ENCODE data around the gene LBHD2. TPM values are rescaled to one million over a fixed set of nuclear protein-coding genes. Genes with fewer than 3 reads are reported as not detected.
A peak's percentile ranks its signal among the peaks of the same experiment; 100 is the strongest.

Gene LBHD2
- total and polyA plus RNA-seq, 8 donors, result not detected

DNA sequence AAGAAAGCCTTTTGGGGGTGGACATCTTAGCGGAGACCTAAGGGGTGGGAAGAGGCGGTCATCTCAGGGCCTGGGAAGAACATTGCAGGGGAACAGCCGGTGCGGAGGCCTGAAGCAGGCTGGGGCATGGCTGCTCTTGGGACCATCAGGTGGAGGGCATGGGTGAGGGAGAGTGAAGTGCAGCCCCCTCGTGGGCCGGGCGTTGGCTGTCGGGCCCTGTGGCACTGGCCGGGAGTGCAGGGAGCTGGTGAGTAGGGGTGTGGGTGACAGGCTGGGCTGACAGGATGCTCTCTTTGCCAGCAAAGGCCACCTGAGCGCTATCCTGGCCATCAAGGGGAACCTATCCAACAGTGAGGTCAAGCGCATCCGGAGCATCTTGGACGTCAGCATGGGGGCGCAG is 50.9 kb downstream of the LBHD2 start:
- intact Hi-C loops (cut with DNase I; ENCODE audit: low total_unique reads), result no loop called here
- TF ChIP-seq EP300 (IDR thresholded peaks at IDR 0.05), result no peak
- Histone ChIP-seq H3K4me3 (no peak overlapping the region), H3K9me3 (no peaks in the 10 kb centered on the region), H3K4me1 (peaks cover 19 to 55% (median 36%) of the 10 kb centered on the region in 4 donors), H3K27me3 (peaks cover 0 to 14% (median 0%) of the 10 kb centered on the region in 3 donors), H3K36me3 (peaks cover 10 to 71% (median 55%) of the 10 kb centered on the region in 4 donors), H3K27ac (no peak overlapping the region)
- DNase-seq, result peak in 1 of 2 donors; percentile 2
- WGBS, 5 donors, result 91 to 96% (median 93%) methylated on average over 14 of the region's 14 CpGs

DNA sequence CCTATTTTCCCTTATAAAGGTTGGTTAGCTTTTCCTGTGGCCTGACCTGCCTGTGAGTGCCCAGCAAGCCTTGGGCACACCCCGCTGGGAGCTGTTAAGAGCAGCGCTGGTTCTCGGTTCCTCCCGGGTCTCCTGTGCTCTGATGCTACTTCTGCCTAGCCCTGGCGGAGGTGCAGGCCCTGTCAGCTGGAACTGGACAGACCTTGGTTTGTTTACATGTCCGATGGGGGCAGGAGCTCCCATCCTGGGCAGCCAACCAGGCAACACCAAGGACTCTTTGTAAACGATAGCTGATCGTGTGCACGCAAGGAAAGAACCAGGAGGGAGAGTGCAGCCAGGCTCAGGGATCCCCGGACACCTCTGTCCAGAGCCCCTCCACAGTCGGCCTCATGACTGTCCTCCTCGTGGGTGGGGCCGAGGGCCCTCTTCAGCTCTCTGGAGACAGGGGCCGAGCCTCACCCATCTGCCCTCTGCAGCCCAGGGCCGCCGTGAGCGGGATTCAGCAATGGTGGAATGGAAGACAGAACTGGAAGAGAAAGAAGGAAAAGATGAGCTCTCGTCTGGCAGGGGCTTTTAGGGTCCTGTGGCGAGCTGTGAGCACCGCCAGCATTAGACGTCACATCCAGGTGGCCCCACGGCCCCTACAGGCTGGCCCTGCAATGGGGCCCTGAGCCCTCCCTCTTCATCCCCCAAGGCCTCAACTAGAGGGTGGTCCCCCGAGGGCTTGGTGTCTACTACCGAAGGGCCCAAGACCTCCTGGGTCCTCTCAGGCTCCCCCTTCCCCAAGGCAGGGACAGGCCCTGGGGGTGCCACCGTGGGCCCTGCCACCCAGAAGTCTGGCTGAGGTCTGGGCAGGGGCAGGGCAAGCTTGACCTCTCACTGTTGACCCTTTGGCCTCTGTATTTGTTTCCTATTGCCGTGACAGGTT is 51.6 kb downstream of the LBHD2 start:
- no peak overlapping the region for H3K27ac ChIP-seq
- no peak overlapping the region for H3K4me3 ChIP-seq
- DNase-seq, result no peak
- intact Hi-C loops (cut with DNase I; ENCODE audit: low total_unique reads), result no loop called here
- H3K27me3 ChIP-seq, result peaks cover 0 to 14% (median 0%) of the 10 kb centered on the region in 3 donors
- TF ChIP-seq POLR2A (IDR thresholded peaks at IDR 0.05) (no peak), POLR2AphosphoS5 (IDR thresholded peaks at IDR 0.05) (no peak), EP300 (IDR thresholded peaks at IDR 0.05) (no peak)
- TF ChIP-seq, protein P1, sequence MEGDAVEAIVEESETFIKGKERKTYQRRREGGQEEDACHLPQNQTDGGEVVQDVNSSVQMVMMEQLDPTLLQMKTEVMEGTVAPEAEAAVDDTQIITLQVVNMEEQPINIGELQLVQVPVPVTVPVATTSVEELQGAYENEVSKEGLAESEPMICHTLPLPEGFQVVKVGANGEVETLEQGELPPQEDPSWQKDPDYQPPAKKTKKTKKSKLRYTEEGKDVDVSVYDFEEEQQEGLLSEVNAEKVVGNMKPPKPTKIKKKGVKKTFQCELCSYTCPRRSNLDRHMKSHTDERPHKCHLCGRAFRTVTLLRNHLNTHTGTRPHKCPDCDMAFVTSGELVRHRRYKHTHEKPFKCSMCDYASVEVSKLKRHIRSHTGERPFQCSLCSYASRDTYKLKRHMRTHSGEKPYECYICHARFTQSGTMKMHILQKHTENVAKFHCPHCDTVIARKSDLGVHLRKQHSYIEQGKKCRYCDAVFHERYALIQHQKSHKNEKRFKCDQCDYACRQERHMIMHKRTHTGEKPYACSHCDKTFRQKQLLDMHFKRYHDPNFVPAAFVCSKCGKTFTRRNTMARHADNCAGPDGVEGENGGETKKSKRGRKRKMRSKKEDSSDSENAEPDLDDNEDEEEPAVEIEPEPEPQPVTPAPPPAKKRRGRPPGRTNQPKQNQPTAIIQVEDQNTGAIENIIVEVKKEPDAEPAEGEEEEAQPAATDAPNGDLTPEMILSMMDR (IDR thresholded peaks at IDR 0.05), result no peak
- peaks cover 18 to 48% (median 29%) of the 10 kb centered on the region in 4 donors for H3K4me1 ChIP-seq
- no peaks in the 10 kb centered on the region for H3K9me3 ChIP-seq
- H3K36me3 ChIP-seq, result peaks cover 10 to 65% (median 48%) of the 10 kb centered on the region in 4 donors
- 80 to 92% (median 83%) methylated on average over 16 to 26 of the region's 26 CpGs for WGBS, 5 donors

DNA sequence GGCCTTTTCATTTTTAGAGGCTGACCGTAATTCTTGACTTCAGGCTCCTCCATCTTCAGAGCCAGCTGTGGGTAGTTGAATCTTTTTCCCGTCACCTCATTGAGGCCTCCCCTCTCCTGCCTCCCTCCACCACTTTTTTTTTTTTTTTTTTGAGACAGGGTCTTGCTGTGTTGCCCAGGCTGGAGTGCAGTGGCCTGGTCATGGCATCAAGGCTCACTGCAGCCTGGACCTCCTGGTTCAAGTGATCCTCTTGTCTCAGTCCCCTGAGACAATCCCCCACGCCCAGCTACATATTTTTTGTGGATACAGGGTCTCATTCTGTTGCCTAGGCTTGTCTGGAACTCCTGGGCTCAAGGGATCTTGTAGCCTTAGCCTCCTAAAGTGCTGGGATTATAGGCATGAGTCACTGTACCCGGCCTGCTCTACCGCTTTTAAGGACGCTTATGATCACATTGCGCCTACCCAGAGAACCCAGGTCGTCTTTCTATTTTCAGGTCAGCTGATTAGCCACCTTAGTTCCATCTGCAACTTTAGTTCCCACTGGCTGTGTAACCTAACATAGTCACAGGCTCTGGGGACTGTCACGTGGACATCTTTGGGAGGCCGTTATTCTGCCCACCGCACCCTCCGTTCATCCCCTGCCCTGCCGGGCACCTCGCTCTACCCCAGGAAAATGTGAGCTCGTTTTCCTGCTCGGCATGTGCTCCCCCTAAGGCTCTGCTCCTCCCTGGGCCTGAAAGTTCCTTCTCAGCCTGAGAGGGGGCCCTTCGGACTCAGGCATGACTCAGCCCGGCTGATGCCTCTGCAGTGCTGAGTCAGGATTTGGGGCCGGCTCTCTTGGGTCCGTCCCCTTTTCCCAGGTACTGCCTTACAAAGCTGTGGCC is 52.6 kb downstream of the LBHD2 start:
- H3K27ac ChIP-seq, result peak overlapping the region in 2 of 5 donors; percentile 46 to 64
- peaks cover 8 to 45% (median 27%) of the 10 kb centered on the region in 4 donors for H3K4me1 ChIP-seq
- no peaks in the 10 kb centered on the region for H3K9me3 ChIP-seq
- intact Hi-C loops (cut with DNase I; ENCODE audit: low total_unique reads), result no loop called here
- DNase-seq, result peak in 1 of 2 donors; percentile 60
- TF ChIP-seq POLR2A (IDR thresholded peaks at IDR 0.05), result no peak
- no peak for TF ChIP-seq POLR2AphosphoS5 (IDR thresholded peaks at IDR 0.05)
- TF ChIP-seq, protein P1 (IDR thresholded peaks at IDR 0.05), result no peak
- TF ChIP-seq EP300 (IDR thresholded peaks at IDR 0.05), result no peak
- H3K27me3 ChIP-seq, result peaks cover 0 to 14% (median 0%) of the 10 kb centered on the region in 3 donors
- 70 to 74% (median 71%) methylated on average over 20 of the region's 20 CpGs for WGBS, 5 donors
- no peak overlapping the region for H3K4me3 ChIP-seq
- peaks cover 4 to 54% (median 43%) of the 10 kb centered on the region in 4 donors for H3K36me3 ChIP-seq

DNA sequence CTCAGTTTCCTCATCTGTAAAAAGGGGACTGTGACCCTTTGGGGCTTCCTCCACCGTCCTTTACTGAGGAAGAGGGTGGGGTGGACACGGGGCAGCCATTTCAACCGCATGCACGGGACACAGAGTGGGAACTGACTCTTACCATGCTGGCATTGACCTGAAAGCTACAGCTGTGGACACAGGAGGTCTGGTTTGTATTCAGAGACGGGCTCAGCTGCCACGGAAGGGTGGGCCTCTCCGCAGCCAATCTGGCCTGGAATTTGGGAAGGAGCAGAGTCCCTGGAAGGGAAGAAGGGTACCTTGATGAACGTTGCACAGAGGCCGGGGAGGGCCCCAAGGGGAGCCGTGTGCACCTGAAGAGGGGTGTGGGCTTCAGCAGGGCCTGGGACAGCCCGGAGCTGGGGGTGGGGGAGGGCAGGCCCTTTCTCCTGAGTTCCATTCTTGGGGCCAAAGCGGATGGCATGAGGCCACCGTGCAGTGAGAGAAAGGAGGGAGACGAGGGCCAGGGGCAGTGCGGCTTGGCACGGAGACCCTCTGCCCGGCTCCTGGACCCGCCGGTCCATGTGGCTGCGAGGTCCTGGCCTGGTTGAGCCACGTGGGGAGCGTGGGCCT is 53.8 kb downstream of the LBHD2 start:
- intact Hi-C loops (cut with DNase I; ENCODE audit: low total_unique reads), result no loop called here
- 80 to 88% (median 85%) methylated on average over 19 to 22 of the region's 22 CpGs for WGBS, 5 donors

More for the DNA sequence above, 53.8 kb downstream of the LBHD2 start:
- Histone ChIP-seq H3K36me3 (peaks cover 4 to 43% (median 35%) of the 10 kb centered on the region in 4 donors), H3K9me3 (no peaks in the 10 kb centered on the region), H3K27me3 (peaks cover 0 to 21% (median 0%) of the 10 kb centered on the region in 3 donors), H3K27ac (peak overlapping the region in 4 of 5 donors; percentile 5 to 64 (median 28)), H3K4me1 (peaks cover 0 to 35% (median 23%) of the 10 kb centered on the region in 4 donors), H3K4me3 (no peak overlapping the region)
- DNase-seq, result no peak
- TF ChIP-seq EP300 (IDR thresholded peaks at IDR 0.05) (no peak), POLR2AphosphoS5 (IDR thresholded peaks at IDR 0.05) (no peak), POLR2A (IDR thresholded peaks at IDR 0.05) (no peak)
- TF ChIP-seq, protein P1 (IDR thresholded peaks at IDR 0.05), result no peak
